Erythroblast (primary cell): ENCODE results near the gene HEG1.

Experiments
- GATA1 ChIP-seq: IDR thresholded peaks from 2 replicates; pipeline ENCODE4 v1.6.1; 2011; ENCODE audit warnings: low read depth, mild to moderate bottlenecking, control low read depth, low read length, moderate library complexity
- POLR2A ChIP-seq: IDR thresholded peaks from 2 replicates; pipeline ENCODE4 v1.6.1; 2011; ENCODE audit warnings: mild to moderate bottlenecking, low read length

- TF ChIP-seq POLR2A (no peak), GATA1 (no peak)
Measured at GRCh38 chr3:125048282-125048681, 7.5 kb downstream of the HEG1 start.
